Right ventricle myocardium inferior (tissue), 1 donor: ENCODE results near the gene GAB2. TPM values are rescaled to one million over a fixed set of nuclear protein-coding genes. Genes with fewer than 3 reads are reported as not detected.
"Not testable (repeated sequence)": the region's sequence is repeated elsewhere in the genome, so short reads cannot be mapped to it uniquely, and the experiment has no call there.

ENCODE experiments used
- ATAC-seq: fragments of 200-7000 bp; cut with Tn5 transposase; one replicate; pipeline ENCODE4 v1.9.1; 2020; ENCODE audit warnings: mild to moderate bottlenecking, moderate library complexity
- DNase-seq: peaks from one replicate; pipeline ENCODE4 v3.0.0; 2021; ENCODE audit errors: missing footprints
- intact Hi-C: fragments of 100-400 bp; cut with DNase I; formaldehyde crosslinking; loops from one replicate; pipeline ENCODE4 v1.11.0; 2022
- long read RNA-seq: library from polyadenylated mRNA; unstranded; transcript quantifications from one replicate; pipeline ENCODE4 v2.0.0, GENCODE V29; 2021
- total RNA-seq: library from RNA; stranded (reverse); fragmentation: NEBNext Ultra II Directional; extraction: Animal tissue kit (Norgen Biotek cat#: 25700); gene quantifications from one replicate; pipeline ENCODE4 v1.2.1, GENCODE V29; 2021
- donor health status: DM: no; HTN: yes; CAD: no; lungs with severe emphysema.

GAB2 gene
- 15.6 TPM for total RNA-seq
- long read RNA-seq, full-length matches to known transcripts: 1 of 3 reads
- long read RNA-seq, partial matches to known transcripts: 0 of 3 reads
- long read RNA-seq, other reads (novel, unspliced or antisense): 2 of 3 reads

- ATAC-seq (no peak), DNase-seq (no peak)
- intact Hi-C loops: loop anchor here (1.0 to 5.0 kb wide), 5 partner anchors 65 to 275 kb away; no protein-coding TSS in a partner anchor
Observed at GRCh38 chr11:78417175-78417887, at the start of gene GAB2. Gene GAB2 (minus strand): TSS chr11:78417820. CDS start chr11:78417720, 100 bp downstream.

DNA sequence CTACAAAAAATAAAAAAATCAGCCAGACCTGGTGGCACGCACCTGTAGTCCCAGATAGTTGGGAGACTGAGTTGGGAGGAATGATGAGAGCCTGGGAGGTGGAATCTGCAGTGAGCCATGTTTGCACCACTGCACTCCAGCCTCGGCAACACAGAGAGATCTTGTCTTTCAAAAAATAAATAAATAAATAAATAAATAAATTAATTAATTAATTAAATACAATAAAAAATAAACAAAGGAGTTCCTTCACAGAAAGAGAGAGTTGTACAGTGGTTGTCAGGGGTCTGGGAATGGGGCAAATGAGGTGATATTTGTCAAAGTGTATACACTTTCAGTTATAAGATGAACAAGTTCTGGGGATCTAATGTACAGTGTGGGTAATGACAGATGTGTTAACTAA is 49.8 kb upstream of the GAB2 start:
- no peak for ATAC-seq
- intact Hi-C loops: no loop called here
- DNase-seq: no peak

- ATAC-seq (no peak), DNase-seq (no peak)
- intact Hi-C loops: no loop called here
Observed at GRCh38 chr11:78465169-78465942, 47.7 kb upstream of the GAB2 start.

DNA sequence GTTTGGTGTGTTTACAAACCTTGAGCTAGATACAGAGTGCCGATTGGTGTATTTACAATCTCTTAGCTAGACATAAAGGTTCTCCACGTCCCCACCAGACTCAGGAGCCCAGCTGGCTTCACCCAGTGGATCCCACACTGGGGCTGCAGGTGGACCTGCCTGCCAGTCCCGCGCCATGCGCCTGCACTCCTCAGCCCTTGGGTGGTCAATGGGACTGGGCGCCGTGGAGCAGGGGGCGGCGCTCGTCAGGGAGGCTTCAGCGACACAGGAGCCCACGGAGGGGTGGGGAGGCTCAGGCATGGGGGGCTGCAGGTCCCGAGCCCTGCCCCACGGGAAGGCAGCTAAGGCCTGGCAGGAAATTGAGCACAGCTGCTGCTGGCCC is 47.2 kb upstream of the GAB2 start:
- intact Hi-C loops, ATAC-seq, DNase-seq: not testable (repeated sequence)

DNA sequence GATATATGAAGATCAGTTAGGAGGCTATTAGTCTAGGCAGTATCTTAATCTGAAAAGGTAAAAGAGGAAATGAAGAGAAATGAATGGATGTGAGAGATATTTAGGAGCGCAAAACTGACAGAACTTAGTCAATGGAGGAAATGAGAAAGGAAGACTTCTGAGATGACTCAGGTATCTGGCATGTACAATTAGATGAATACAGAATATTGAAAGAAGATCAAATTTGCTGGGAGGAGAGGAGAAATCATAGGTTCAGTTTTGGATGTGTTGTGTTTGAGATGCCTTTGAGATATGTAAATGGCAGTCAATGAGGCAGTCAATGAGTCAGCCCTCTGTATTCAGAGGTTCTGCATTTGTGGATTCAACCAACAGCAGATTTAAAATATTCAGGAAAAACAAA is 42.9 kb upstream of the GAB2 start:
- ATAC-seq (no peak), DNase-seq (no peak)
- intact Hi-C loops: no loop called here

DNA sequence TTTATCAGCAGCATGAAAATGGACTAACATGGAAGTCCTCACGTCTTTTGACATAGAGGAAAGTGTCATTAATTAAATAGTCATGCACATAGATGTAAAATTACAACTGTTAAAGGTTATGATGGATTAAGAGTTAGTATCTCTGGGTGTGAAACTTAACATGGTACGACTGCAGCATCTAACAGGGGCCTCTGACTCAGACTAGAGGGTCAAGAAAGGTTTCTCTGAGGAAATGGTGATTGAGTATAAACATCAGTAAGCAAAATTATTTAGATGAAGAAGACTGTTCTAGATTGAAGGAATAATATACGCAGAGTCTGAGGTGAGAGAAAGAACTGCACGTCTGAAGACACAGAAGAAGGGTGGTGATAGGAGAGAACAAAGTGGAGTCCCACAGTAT is 42.1 kb upstream of the GAB2 start:
- ATAC-seq: no peak
- DNase-seq: no peak
- intact Hi-C loops: no loop called here

DNA sequence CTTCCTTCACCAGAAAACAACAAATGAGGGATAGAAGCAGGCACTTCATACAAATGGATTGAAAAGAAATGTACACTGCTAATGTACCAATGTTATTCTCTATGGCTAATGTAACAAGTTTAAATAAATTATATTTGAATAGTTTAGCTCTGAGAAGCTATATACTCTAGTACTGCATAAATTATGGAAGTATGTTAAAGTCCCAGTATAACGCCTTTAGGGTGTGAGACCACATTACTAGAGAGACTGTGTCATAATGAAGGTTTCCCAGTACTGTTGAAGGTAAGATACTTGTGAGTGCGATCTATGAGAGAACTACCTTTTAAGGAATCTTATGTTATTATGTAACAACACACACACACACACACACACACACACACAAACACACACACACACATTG is 39.8 kb upstream of the GAB2 start:
- DNase-seq (no peak), ATAC-seq (no peak)
- intact Hi-C loops: no loop called here

DNA sequence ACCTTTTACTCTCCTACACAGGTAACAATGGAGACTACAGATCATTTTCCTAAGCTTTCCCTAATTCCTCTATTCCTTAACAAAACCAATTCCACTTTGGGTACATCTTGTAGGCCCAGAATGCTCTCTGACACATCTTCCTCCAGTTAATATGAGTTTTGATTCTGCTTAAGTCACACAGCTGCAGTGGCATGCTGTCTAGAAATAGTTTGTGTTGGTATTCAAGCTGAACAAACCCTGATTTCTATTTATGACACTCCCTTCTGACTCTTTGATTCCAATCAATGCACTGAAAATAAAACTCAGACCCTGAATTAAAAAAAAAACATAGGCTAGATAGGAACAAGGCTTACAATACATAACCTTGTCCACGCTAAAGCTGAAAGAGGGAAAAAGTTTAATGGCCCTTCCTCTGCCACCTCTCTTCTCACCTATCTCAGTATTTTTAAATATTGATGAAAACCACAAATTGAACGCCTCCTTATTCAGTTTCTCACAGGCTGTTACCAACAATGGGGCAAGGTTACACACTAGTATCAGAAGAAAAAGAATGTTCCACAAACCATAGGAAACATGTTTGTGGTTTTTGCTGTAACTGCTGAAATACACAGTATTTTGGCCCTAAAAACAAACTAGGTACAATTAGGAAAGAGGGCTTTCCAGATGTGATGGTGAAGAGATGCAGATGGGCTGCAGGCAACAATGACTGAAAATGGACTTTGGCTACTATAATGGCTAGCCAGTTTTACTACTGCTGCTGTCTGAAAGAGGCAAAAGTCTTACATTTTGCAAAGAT is 35.7 kb upstream of the GAB2 start:
- intact Hi-C loops: no loop called here
- no peak for ATAC-seq

DNA sequence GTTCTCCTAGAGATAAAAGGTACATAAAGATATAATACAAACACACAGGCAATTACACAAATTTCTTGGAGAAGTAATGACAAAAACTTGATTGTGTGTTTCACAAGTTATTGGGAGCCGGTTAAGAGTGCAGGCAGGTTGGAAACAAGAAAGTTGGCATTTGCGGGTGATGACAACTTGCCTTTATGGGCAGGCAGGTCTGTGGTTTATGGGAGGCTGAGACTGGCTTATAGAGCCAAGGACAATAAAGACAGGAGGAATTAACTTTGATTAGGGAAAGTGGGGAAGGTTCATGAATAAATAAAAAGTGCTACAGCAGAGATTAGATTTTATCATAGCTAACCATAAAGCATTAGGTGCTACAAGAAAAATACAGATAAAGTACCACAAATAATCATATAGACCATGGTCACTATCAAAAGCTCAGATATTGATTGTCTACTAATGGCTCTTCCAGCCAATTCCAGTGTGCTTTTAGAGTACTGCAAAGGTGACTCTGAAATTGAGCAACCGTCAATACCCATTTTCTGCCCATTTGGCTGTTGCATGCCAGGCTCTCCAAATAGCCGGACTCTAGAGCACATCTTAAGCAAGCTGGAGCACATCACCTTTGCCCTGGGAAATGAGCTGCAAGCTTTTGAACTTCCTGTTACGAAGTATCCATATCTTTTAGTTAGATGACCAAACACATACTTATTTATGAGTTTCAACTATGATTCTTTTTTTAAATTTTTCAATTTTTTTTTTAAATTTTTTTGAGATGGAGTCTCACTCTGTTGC is 33.9 kb upstream of the GAB2 start:
- intact Hi-C loops: no loop called here
- ATAC-seq: no peak
- DNase-seq: no peak

More for the DNA sequence above, 35.7 kb upstream of the GAB2 start:
- DNase-seq: no peak

GRCh38 chr11:78450866-78451265 is 33.2 kb upstream of the GAB2 start:
- ATAC-seq (no peak), DNase-seq (no peak)
- intact Hi-C loops: no loop called here

- DNase-seq: no peak
- intact Hi-C loops: no loop called here
- ATAC-seq: no peak
Observed at GRCh38 chr11:78449866-78450265, 32.2 kb upstream of the GAB2 start.

GRCh38 chr11:78446210-78446609 is 28.6 kb upstream of the GAB2 start:
- no peak for ATAC-seq
- intact Hi-C loops: no loop called here
- DNase-seq: no peak

DNA sequence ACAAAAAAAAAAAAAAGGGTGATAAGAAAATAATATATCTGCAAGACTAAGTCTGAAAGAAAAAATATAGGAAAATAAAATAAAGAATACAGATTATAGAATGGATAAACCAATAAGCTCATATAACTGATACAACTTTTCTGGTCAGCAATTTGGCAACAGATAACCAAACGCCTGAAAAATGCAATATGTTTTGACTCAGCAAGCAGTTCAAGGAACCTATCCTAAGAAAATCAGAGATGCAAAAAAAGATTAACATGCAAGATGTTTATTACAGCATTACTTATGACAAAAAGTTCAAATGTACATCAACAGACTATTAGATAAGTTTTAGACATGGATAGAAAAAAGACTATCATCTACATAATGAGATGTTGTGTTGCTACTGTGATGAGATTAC is 27.1 kb upstream of the GAB2 start:
- intact Hi-C loops: no loop called here
- ATAC-seq (no peak), DNase-seq (no peak)

DNA sequence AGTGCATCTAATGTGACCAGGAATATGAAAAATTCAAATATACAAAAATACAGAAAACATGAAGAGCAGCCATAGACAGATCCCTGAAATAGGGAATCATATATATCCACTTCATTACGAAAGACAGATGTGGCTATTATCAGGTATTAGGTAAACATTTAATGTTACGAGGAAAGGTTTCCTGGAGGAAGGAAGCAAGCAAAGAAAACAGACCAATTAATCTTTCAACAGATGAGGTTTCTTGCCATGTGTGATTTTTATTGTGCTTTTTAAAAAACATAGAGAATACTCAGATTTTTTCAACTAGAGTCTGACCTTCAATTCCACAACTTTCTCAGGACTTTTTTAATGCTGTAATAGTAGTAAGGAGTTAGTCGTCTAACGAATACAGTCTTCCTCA is 24.3 kb upstream of the GAB2 start:
- DNase-seq (no peak), ATAC-seq (no peak)
- intact Hi-C loops: no loop called here

GRCh38 chr11:78438298-78438975 is 20.8 kb upstream of the GAB2 start:
- DNase-seq: no peak
- intact Hi-C loops: no loop called here
- ATAC-seq: no peak

DNA sequence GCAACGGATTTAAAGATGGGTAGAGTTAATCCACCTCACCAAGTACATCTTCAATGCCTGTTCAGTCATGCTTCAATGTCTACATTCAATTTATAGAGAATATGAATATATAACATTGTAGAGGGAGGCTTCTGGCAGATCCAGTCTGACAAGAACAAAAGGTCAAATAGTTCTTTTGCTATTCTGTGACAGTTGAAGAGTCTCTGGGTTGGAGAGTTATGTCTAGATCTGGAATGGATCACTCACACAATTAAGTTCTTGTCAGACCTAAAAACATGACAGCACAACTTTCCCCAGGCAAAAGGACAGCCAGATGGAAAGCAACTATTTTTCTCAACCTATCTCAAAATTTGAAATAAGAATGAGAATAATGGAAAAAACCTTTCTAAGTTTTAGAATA is 15.3 kb upstream of the GAB2 start:
- ATAC-seq (no peak), DNase-seq (no peak)
- intact Hi-C loops: no loop called here

GRCh38 chr11:78432058-78432515 is 14.5 kb upstream of the GAB2 start:
- DNase-seq (no peak), ATAC-seq (no peak)
- intact Hi-C loops: no loop called here

- DNase-seq (no peak), ATAC-seq (no peak)
- intact Hi-C loops: no loop called here
Observed at GRCh38 chr11:78429660-78430059, 12.0 kb upstream of the GAB2 start.
